ENCODE data around the gene CYFIP2.

Gene CYFIP2

DNA sequence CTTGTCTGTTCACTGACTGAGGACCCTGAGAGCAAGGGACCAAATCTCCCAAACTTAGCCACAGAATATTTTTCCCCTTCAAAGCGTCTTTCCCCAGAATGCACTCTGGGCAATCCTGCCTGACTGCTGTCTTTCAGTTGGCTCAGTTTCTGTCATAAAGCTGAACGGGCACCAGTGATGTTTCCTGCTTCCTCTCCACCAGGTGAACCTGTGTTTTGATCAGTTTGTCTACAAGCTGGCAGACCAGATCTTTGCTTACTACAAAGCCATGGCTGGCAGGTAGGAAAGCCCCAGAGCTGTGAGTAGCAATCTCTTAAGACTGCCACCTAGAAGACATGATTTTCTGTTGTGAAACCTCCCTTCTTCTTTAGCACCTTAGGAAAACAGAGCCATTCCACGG, 61.8 kb downstream of the CYFIP2 start:
- FAIRE-seq: no peak

DNA sequence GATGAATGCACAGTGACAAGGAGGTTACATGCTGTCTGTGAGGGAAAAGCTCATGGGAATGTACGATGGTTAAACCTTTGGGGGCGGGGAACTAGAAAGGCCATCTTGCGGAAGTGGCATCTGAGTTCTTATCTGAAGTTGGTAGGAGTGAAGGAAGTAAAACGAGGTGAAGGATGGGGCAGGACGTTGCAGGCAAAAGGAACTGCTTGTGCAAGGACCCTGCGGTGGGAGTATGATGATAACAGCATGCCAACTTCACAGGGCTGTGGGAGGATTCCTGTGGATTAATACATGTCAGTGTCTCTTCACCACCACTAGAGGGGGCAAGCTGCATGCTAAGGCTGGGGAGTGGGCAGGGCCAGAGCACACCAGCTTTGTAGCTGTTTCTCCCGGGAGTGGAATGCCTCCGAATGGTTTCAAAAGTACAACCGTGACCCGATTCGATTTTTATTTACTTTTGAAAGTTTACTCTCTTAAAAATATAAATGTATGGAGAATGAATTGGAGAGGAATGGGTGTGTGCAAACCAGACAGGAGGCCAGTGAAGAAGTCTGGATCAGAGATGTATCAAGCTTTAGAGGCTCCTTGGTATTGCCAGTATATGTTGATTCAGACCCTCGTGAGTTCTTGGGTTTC, 62.5 kb downstream of the CYFIP2 start:
- FAIRE-seq: no peak

DNA sequence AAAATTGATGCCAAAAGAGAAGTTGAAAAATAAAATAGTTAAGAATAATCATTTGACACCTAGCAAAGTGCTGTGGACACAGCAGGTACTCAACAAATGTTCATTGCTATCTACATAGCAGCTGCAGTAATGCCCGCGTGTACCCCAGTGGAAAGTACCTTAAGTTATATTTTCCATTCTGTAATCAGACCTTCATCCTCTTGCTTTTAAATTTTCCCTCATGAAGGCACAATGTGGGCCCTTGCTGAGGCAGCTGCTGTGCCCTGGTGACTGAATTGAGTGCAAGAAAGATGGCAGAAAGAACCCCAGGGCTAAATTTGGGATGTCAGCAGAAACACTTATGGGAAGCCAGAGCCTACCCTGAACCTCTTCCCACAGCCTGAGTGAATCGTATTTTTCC, 65.9 kb downstream of the CYFIP2 start:
- no peak for FAIRE-seq

DNA sequence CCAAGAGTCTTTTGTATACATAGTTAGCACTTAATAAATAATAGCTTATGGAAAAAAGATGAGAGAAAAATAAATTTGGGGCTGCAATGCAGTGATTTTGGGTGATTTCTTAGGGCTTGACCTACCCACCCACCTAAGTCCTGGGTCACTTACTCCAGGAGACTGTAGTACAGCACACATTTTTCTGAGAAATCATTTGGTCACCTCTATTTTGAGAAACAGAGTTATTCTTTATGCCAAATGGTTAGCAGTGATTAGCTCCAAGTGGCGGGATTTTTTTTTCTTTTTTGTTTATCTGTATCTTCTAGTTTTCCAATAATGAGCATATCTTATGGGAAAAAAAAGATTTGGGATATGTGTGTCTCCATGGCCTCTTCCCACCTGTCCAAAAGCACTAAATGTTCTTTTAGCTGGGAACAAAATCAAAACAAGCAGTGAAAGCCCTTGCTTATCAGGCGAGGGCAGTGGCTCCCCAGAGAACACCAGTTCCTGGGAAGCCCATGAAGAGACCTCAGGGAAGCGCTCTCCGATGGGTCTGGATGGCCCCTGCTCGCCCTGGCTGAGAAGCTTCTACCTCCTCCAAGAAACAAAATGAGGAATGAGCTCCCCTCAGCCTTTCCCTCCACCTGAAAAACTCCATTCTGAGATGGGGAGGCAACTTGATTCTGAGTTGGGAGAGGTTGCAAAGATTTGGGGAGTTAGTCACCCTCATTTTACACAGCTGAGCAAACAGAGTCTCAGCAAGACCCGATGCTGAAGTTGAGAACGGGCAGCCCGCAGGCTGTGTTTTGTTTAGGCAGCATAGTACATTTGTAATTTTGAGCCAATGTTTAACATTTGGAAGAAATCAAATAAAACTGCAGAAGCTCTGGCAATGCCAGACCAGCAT, 69.9 kb downstream of the CYFIP2 start:
- no peak for FAIRE-seq

DNA sequence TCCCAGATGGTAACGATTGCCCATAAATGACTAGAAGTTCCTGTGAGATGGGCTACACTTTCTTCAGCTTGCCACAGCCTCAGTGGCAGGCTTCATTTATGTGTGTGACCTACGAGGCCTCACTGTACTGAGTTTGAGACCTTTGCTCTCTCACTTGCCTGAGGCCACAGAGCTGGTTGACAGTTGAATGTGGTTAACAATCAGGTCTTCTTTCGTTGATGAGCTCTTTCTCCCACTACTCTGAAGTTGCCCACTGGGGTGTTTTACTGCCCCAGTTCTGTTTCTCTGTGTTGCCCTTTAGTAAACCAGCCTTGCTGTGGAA, 70.5 kb downstream of the CYFIP2 start:
- FAIRE-seq: no peak

DNA sequence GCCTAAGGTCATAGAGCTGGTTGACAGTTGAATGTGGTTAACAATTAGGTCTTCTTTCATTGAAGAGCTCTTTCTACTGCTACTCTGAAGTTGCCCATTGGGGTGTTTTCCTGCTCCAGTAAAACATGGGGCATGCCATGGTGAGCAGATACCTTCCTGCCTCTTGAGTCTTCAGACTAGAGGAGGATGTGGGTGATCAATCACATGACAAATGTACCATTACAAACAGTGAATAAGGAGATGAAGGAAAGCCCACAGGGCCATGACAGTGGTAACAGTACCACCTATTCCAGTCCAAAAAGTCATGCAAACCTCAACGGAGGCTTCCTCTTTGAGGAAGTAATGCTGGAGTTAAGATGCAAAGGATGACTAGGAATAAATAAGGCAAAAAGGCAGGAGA, 73.5 kb downstream of the CYFIP2 start:
- no peak for FAIRE-seq

DNA sequence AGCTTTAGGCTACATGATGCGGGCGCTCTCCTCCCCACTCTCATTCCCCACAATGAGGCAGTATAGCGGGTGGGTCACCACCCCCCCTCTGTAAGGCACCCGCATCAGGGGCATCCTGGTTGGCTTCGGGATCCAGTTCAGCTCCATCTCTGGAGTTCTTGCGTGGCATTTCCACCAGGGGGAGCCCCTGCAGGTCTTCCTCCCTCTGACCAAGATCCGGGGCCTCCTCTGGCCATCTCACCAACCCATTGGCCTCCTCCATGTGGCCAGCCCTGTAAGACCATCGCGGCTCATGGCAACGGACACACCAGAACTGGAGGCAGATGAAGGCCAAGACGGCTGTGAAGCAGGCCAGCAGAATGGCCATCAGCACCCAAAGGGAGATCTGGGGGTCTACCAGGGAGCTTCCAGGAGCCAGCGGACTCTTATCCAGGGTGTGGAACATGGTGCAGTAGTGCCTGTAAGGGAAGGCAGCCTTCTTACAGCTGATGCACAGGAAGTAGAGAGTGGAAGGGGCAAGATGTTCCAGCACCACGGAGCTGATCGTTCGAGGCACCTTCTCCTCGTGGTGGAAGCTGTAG, 77.0 kb downstream of the CYFIP2 start:
- no peak for FAIRE-seq

DNA sequence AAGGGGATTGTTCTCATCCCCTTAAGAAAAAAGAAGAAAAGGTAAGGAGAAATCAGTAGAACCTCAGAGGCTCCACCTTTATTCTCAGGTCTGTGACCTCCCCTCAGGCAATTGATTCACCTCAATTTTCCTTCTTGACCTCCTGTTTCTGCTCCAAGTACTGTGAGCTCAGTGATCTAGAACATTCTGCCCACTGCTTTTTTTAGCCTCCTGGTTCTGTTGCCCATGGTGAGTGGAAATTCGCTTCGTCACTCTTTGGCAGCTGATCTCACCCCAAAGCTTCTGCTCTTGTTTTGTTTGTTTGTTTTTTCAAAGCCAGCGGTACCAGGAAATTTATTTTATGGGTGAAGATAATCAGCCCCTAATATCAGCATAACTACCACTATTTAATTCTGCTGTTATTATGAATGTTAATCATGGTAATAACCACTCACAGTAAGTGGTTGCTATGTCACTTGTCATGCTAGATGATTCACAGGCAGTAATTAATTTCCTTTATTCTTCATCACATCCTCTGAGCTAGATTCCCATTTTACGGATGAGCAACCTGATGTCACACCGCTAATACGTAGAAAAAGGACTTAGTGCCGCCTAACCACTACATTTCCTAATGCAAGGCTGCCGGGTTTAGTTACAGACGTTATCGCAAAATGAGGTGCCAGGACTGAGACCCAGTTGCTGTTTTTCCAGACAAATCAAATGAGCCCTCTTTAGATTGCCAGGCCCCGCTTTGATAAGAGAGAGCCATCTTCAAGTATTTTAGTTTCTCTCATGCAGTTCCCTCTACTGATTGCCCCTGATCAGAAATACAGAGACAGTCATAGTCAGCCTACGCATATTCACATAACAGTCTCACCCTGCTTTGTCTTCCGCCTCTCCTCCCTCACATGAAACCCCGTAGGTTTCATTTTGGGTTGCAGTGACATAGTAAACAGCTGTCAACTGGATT, 78.2 kb downstream of the CYFIP2 start:
- FAIRE-seq: no peak

DNA sequence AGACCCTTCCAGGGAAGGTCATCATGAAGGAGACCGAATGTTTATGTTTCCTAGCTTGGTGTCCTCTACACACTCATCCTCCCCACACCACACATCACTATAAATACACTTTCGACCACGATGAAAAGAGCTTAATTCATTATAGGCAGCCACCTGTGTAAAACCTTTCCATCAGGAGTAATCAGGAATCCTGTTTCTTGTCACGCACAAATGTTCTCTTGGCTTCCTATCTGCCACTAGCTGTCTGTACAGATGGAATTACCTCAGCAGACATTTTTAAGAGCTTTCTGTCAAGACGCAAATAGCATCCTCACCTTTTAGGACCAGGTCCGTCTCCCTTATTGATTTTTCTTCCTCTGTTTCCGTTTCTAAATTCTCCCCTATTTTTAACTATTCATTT, 79.1 kb downstream of the CYFIP2 start:
- FAIRE-seq: no peak

DNA sequence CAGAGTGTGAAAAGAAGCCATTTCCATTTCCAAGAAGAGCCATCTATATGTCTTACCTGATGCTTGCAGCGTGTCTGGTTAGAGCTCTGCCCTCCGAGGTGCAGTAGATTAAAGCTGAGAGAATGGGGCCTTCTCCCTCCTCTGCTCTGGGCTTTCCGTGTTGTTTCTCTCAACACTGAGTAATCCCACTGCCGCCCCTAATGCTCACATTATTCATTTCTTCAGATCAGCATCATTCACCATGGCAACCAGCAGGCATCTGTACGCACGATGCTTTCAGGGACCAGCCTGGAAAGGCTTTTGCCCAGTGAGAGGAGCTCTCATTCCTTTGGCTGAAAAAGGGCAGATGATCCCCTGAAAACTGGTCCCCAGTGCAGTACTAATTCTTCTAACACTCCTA, 79.6 kb downstream of the CYFIP2 start:
- FAIRE-seq: no peak

DNA sequence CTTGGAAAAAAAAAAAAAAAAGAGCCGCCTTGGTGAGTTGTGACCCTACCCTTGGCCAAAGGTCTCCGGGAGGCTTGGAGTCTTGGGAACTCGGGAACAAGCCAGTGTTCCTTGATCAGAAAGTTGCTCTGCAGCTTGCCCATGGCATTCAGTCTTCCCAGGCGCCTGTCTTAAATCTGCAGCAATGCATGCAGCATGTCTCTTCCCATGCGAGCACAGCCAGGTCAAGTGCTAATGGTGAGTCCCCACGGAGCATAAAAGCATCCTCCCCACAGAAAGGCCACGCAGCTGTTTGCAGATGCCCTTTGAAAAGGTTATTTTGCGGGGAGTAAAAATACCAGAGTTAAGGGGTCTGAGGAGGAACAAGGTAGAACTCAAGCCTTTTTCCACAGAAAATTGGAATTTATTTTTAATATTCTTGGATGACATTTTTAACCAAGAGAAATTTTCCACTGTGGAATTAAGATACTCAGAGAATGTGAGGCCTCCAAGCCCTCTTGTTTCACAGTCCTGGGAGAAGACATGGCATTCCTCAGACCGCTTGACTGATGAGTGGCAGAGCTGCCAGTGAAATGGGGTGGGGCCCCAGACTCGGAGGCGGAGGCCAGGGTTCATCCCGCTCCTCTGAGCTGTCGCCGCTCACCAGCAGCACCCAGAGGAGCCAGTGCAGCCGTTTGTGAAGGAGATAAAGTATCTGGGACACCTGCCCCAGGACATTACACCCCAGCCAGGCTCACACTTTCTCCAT, 81.6 kb downstream of the CYFIP2 start:
- no peak for FAIRE-seq

DNA sequence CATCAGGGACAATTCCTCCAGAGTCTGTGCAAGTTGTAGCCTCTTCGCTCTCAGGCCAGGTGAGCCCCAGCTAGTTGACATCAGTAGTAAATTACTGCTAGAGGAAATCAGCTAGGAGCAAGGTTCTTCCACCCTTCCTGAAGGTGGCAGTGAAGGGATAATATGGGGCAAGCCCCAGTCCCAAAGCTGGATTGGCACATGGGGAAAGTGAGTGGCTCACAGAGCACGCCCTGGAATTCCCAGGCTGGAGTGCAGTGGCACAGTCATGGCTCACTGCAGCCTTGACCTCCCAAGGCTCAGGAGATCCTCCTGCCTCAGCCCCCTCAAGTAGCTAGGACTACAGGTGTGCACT, 82.1 kb downstream of the CYFIP2 start:
- FAIRE-seq: no peak

DNA sequence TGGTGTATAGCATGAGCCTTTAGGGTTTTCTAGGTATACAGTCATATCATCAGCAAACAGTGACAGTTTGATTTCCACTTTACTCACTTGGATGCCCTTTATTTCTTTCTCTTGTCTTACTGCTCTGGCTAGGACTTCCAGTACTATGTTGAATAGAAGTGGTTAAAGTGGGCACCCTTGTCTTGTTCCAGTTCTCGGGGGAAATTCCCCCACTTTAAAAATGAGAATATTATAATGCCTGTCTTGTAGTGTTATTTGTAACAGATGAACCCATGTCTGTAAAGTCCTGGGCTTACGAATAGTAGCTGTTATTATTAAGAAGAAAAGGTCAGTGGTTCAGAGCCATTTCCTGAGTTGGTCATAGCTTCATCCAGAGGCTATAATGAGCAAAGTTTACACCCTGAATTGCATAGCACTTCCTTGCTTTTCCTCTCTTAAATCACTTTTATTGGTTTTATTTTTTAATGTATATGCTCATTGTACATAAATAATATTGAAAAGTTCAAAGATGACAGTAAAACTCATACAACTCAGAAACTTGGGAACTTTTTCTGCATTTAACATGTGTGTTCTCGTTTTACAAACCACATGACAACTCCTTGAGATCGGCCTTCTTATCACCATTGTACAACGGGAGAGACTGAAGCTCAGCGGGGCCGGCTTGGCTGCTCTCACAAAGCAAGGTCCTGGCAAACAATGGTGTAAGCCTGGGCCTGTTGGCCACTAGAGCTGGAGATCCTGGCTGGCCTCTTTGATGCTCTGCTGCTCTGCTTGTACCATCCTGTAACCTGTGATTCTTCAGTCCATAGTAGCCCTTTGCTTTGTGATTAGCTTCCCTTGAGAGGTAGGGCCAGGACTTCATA, 85.2 kb downstream of the CYFIP2 start:
- FAIRE-seq: no peak

DNA sequence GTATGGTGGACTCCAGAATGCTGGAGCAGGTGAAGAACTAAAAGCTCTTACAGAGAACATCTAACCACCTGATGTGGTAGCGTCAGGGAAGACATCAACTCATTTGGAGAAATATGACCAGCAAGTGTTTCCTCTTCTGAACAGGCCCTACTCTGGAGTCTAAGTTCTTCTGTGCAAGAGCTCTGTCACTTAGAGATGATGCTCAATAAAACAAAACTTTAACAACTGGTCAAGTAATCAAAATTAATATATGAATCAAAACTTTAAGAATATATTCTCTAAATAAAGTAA, 85.8 kb downstream of the CYFIP2 start:
- no peak for FAIRE-seq

DNA sequence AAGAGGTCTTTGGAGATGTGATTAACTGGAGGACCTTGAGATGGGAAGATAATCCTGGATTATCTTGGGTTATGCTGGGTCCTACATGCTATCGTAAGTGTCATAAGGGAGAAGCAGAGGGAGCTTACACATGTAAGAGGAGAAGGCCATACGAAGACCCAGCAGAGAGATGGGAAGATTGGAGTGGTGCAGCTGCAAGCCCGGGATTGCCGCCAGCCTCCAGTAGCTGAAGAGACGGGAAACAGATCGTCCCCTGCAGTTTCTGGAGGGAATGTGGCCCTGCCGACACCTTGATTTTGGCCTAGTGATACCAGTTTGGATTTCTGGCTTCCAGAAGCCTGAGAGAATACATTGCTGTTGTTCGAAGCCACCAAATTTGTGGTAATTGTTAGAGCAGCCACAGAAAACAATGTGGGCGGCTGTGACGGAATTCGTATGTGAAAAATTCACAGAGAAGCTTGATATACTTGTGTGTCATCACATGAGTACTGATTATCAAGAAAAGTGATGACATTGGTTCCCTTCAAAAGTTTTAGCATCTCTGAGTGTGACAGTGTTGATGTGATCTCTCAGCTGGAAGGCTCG, 86.9 kb downstream of the CYFIP2 start:
- FAIRE-seq: no peak

DNA sequence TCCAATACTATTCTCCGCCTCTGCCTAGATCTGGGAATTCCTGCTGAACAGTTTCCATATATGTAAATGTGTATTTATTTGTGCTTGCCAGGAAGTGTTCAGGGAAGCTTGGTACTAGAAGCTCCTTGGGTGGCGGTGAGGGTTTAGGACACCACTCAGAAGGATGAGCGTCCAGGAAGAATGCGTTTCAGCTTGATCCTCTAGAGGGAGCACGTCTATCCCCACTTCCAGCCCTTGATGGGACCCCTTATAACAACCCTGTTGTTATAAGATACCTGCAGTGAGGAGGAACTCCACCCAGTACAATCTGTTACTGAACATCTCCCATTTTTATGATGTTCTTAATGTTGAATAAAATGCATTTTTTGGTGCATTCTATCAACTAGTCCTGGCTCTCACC, 88.9 kb downstream of the CYFIP2 start:
- no peak for FAIRE-seq

DNA sequence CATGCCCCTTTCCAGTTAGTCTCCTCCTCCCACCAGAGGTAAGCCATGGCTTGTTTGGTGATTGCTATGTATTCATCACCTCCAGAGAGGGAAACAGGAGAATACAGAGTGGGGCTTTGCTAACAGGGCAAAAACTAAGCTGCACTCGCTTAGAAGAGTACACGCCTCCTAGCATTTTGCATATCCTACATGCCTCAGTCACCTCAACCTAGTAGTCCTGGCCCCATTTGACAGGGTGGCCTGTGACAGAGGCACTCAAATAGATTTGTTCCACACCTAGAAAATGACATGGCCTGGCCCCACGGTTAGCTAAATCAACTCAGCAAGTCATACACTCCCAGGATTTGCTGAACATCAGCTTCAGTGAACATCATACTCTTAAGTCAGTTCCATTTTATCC, 90.7 kb downstream of the CYFIP2 start:
- no peak for FAIRE-seq

DNA sequence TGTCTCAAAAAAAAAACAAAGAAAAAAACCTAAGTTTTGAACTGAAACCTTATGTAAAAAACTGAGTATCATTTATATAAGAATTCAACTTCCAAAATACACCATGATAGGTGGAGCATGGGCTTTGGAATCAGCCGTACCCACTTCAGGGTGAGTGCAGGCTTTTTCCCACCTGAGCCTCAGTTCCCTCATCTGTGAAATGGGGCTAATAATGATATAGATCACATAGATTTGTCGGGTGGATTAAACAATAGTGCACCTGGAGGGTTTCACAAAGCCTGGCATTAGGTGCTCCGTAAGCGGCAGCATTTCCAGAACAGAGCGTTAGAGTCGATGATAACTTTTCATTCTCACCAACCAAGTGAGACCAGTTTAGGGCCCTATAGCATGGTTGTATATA, 91.9 kb downstream of the CYFIP2 start:
- no peak for FAIRE-seq

DNA sequence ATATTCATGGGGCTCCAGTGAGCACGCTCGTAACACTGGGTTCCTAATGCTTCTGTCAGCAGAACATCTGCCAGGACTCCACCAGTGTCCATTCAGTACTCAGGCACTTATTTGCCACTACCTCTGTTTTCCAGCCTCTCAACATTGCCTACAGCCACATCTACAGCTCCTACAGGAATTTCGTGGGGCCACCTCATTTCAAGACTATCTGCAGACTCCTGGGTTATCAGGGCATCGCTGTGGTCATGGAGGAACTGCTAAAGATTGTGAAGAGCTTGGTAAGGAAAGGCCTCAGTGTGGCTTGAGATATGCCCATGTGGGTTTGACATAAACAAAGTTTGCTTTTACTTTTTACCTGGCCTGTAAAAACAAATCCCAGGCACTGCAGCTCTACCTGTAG, 92.9 kb downstream of the CYFIP2 start:
- FAIRE-seq: no peak

DNA sequence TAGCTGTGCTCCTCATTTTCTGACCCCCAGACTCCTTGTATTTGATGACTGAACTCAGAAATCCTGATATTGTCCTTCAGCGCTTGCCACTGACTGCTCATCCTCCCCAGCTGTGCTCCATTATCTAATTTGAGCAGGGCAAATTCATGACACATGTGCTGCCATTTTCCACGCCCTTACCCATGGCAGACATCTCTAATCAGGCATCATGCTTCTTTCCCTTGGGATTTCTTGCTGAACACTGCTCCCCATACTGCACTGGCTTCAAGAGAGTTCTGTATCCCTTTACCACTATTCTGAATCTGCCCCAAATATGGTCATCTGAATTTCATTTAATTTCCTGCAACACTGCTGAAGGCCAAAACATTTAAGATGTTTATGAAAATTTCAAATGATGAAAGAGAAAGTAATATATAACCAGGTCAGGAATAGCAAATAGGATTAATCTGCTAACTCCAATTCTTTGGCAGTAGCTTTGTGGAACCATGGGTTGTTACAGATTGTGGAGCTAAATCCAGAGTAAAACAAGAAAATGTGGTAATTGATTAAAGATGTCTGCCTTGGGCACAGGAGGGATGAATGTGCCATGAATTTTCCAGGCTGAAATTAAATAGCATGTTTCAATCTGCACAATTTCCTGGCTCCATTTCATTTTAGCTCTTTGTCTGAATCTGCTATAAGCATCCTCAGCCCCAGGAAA, 93.6 kb downstream of the CYFIP2 start:
- no peak for FAIRE-seq

DNA sequence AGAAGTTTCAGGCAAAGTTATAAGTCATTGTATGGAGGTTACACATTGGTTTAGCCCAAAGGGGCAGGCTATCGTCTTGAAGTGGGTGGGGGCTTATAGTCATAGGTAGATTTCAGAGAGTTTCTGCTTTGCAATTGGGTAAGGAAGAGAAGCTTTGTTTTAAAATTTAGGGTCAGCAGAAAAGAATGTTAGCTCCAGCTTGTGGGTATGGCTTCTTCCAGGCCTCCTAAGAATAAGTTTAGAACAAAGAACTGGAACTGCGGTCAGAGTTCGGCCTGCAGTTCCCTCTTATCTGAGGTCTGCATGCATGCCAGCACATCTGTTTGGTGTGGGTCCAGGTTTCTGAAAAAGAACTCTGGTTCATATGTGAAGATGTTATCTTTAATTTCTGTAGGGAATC, 96.1 kb downstream of the CYFIP2 start:
- no peak for FAIRE-seq
